GM19328 (cell line): ENCODE results near the gene MOB1B.

ENCODE experiments used
- ATAC-seq: cut with Tn5 transposase; IDR thresholded peaks from one replicate; pipeline ENCODE4 v1.9.1; 2021; ENCODE audit warnings: mild to moderate bottlenecking, moderate library complexity; ENCODE audit not compliant: unreplicated experiment

MOB1B gene

GRCh38 chr4:70914000-70914399 lies 11.8 kb downstream of the MOB1B start:
- ATAC-seq, result no peak

GRCh38 chr4:70914631-70915030 lies 12.5 kb downstream of the MOB1B start:
- no peak for ATAC-seq

- no peak for ATAC-seq
Observed at GRCh38 chr4:70915036-70915815, 13.1 kb downstream of the MOB1B start.

DNA sequence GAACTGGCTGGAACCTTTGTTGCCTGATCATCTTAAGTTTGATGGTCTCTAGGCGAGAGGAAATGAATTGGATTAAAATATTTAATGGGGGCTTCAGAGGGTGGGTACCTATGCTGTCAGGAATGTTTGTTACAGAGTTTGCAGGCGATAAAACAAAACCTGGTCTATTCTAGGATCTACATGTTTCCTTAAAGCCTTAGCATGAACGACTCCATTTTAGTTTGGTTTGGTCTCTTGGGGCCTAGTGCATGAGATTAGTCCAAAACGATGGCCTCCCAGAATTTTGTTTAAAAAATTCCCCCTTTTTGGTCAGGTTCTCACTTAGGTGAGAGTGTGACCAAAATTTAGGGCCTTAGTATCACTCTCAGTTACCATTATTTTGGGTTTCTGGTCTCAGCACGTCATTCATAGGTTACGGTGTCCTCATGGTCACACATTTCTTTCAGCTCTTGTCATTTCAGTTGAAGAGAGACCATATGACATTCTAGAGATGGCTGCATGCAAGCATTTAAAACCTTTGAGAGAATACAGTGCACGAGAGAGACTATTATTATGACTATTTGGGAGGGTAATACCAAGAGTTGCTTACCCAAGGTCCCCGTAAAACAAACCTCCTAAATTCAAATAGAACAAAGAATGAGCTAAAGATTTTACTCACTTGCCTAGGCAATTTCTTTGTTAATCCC lies 13.8 kb downstream of the MOB1B start:
- ATAC-seq, result no peak

DNA sequence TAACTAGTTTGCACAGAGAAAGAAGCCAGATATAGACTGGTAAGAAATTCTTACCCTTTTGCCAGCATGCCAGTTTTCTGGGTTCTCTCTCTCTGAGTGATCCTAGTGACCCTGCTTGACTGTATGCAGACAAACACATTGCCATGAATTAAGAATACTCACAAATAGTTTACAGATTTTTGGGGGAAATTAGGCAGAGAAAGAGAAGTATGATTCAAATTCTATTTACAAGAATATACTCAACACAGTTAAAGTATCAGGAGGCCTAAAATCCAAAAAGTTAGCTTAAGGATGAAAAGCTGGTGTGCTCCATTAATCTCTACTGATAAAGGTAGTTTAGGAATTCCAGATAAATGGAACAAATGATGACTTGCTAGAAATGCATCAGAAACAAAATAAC lies 18.4 kb downstream of the MOB1B start:
- ATAC-seq, result no peak

DNA sequence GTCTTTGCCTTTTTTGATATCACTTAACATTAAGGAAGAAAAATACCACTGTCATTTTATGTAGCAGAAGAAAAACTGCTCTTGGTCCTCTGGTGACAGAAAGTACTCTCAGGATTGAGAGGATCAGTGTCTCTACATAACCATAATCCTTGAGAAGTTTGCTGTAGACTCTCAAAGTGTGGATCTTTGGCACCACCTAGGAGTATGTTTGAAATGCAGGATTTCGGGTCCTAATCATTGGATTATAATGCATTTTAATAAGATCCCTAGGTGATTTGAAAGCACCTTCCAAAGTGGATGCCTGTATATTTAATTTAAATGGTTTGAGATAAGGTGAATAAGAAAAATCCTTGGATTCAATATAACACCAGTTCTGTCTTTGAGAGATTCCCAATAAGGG lies 23.2 kb downstream of the MOB1B start:
- ATAC-seq, result no peak

DNA sequence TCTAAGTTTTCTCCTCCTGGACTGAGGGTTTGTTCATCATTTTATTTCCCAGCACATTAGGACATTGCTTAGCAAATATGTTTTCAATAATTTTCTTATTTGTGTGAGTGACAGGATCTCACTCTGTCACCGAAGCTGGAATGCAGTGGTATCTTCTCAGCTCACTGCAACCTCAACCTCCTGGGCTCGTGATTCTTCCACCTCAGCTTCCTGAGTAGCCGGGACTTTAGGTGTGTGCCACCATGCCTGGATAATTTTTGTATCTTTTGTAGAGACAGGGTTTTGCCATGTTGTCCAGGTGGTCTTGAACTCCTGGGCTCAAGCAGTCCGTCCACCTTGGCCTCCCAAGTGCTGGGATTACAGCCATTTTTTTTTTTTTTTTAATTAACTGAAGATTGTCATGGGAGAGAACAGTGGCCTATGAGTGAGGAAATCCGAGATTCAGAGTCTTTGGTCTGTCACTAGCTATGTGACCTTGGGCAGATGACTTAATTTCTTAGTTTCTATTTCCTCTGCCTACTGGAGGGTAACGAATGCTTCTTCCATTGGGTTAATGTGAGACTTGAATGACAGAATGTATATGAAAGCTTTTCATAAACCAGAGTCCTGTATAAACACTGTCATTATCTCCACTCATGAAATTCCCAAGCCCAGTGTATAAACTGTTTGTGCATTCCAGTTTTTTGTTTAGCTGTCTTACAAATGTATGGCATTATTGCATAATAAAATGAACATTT lies 23.9 kb downstream of the MOB1B start:
- peak; percentile 79 for ATAC-seq

DNA sequence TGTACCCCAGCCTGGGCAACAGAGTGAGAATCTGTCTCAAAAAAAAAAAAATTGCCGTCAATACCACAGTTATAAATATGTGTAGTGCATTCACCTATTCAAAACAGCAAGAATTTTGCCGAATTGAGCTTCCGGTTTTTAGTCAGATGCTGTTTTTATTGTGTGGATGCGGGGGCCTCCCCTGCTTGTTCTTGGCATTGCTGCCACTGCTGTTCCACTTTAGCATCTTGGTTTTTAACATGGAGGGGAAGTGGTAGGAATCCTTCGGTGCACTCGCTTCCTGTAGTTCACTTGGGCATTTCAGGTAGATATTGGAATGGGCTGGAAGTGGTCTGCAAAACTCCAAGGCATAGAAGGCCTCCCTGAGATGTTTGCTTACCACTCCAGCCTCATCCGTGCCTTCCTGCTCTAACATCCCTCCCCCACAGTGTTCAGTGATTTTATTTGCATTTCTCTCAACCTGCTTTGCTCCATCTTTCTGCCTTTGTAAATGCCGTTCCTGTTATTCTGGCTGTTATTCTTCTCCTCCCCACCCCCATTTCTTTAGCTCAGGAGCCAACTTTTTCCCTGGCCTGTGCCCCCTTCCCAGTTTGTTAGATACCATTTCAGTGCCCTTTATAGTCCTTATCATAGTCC lies 25.5 kb downstream of the MOB1B start:
- ATAC-seq, result no peak

GRCh38 chr4:70930530-70931256 lies 28.5 kb downstream of the MOB1B start:
- no peak for ATAC-seq

DNA sequence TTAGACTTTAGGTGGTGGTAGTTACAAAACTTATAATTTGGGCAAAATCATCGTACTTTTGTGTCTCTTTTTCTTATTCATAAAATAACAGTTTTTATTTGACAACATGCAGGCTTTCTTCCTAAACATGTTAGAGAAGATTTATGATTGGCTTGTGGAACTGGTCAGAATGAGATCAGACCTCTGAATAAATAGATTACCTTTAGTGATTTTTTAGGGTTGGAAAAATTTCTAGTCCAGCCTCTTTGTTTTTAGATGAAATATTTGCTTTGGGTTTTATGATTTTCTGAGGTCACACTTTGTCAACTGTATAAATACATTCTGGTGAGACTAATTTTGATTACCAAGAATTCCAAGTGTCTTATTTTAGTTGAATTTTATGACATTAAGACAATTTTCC lies 29.2 kb downstream of the MOB1B start:
- no peak for ATAC-seq

DNA sequence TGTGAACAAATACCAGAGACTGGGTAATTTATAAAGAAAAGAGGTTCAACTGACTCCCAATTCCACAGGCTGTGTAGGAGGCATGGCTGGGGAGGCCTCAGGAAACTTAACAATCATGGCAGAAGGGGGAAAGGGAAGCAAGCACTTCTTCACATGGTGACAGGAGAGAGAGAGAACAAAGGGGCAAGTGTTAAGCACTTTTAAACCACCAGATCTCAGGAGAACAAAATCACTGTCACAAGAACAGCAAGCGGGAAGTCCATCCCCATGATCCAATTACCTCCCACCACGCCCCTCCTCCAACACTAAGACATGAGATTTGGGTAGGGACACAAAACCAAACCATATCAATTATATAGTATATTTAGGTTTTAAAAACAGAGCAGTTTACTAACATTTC lies 30.8 kb downstream of the MOB1B start:
- no peak for ATAC-seq

DNA sequence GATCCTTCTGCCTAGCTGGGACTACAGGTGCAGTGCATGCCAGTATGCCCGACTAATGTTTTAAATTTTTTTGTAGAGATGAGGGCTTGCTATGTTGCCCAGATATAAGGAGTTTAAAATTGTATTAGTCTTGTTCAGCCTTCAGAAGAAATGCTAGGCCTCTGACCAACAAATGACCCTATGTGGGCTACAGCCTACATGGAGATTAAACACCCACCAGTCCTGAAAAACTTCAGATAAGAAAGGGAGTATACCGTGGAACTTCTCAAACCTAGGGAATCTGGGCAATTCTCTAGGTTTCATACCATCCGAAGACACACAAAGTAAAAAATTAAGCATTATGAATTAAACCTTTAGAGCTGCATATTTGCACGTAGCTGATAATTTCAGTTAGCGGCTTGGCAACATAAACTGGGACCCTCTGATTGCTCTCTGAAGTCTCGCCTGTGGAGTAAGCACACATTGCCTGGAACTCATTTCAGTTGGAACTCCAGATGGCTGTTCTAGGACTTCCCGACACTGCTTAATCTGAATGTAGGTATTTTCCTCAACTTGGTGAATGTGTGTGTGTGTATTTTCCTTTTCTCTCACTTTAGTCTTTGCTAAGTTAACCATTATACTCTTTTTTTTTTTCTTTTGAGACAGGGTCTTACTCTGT lies 33.0 kb downstream of the MOB1B start:
- ATAC-seq, result no peak

- ATAC-seq, result no peak
Observed at GRCh38 chr4:70936200-70936787, 34.1 kb downstream of the MOB1B start.

GRCh38 chr4:70938086-70938485 lies 35.9 kb downstream of the MOB1B start:
- no peak for ATAC-seq

DNA sequence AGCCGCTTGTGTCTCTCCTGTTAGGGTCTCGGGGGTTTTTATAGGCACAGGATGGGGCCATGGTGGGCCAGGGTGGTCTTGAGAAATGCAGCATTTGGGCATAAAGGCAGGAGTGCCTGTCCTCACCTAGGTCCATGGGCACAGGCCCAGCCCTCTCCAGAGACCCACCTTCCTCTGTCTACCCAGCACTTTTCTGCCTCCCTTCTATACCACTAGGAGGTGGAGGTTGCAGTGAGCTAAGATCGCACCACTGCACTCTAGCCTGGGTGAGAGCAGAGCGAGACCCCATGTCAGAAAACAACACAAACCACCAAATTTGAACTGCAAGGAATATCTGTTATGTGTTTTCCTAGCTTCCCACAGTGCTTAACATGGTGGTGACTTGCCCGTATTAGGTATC lies 38.0 kb downstream of the MOB1B start:
- ATAC-seq, result no peak

GRCh38 chr4:70943114-70943513 lies 40.9 kb downstream of the MOB1B start:
- ATAC-seq, result peak; percentile 61

DNA sequence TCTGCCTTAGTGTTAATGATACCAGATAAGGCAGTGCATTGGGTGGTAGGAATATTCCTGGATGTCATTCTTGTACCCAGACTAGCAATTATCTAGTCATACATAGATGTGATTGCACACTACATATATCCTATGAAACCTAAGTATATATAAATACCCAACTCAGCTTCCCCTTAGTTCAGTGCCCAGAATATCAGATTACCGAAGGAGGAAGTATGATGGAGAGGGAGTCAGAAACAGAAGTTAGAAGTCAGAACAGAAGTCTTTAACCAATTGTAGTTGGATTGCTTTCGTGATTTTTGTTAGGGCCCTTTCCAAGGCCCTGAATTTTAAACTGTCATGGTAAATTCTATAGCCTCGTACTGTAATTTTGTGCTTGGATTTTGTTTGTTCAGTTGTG lies 42.9 kb downstream of the MOB1B start:
- ATAC-seq, result no peak

DNA sequence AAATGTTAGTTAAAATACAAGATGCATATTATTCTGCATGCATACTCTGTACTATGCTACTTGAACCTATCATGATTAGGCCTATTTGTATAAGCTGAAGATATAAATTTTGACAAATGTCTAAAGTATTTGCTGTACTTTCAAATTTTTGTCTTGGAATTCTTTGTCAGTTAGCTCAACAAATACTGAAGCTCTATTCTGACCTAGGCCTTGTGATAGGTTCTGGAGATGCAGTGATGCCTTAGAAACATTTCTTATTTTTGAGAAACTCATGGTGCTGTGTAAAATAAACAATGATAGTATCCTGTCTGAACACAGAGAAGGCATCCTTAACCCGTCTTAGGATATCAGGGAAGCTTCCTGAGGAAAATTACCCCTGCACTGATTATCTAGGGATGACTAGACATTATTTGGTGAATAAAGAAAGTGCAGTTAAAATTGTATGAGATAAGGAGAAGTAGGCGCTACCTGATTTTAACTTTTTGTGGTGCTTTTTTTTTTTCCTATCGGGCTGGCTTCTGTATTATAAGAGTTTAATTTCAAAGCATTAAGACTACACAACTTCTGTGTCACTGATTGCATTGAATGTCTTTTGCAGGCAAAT lies 43.4 kb downstream of the MOB1B start:
- no peak for ATAC-seq

DNA sequence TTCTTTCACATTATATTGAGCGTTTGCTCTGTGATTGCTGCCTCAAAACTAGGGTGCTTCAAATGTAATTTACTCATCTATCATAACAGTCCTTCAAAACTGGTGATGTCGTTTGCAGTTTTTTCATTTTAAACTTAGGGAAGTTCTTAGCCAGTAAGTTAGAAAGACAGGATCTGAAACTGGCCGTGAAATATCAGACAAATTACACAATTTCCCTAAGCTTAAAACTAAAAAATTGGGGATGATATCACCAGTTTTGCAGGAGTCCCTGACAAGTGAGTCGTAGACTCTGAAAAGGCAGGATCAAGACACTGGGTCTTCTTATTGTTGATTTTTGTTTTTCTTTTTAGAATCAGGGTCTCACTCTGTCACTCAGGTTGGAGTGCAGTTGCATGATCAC lies 44.8 kb downstream of the MOB1B start:
- ATAC-seq, result no peak
